NOMO-1 treated with DMSO at 0.1 percent for 48 hours (cell line): ENCODE results near the gene DPPA4.

Experiments used
- DNase-seq: peaks from one replicate; lab custom pipeline; 2025; ENCODE audit not compliant: unreplicated experiment; lab: John Stamatoyannopoulos, UW

The DPPA4 gene

GRCh38 chr3:109339197-109339596 is 1.9 kb upstream of the DPPA4 start:
- no peak for DNase-seq

- DNase-seq, result no peak
Observed at GRCh38 chr3:109338322-109338721, 976 bp upstream of the DPPA4 start.

DNA sequence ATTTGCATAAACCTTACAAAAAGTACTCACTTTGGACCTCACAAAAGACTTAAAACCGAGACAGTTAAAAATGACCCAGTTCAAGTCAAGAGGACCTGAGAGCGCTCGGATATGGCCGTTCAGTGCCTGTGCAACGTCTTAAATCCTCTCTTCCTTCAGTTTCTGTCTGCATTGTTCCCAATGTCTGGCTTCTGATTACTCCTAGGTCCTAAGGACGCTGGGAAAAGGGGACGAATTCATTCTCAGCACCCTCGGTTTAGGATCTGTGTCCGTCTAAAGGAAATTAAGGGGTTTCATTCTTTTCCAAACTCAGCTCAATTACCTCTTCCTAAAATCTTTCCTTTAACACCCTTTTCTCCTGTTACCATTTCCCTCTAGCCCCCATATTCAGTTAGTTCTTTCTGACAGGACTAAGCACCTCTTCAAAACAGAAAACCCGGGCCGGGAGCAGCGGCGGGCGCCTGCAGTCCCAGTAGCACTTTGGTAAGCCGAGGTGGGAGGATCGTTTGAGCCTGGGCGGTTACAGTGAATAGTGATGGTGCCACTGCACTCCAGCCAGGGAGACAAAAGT is 970 bp downstream of the DPPA4 start:
- DNase-seq, result no peak

DNA sequence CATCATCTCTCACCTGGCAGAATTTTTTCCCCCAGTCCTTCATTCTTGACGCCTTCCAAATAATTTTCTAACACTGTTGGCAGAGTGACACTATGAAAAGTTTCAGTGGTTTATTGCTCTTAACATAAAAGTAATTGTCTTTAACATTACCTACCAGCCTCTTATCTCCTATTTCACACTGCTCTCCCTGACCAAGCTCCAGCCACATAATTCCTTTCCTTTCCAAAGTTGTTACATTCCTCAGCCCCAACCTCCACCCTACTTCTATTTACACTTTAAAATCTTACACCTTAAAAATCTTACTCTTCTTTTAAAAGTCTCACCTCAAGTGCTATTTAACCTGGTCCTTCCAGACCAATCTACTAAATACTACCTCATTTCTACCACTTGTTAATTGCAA is 2.8 kb downstream of the DPPA4 start:
- DNase-seq, result no peak

- DNase-seq, result no peak
Observed at GRCh38 chr3:109331692-109332091, 5.7 kb downstream of the DPPA4 start.

DNA sequence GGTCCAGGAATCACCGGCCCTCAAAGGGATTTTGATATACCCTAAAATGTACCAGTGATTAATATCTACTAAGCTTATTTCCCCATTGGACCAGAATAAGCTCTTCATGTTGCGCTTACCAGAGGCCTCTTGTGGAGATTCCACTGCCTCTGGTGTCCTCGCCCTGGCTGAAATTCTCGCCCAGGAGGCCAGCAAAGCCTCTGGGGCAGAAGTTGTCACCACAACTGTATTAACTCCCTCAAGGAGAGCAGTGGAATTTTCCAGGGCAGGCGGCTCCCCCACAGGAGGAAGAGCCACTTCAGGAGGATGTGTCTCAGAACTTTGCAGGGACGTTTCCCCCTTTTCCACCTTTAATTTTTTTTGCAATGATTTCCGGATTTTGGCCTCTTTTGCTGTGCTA is 6.9 kb downstream of the DPPA4 start:
- DNase-seq, result no peak

DNA sequence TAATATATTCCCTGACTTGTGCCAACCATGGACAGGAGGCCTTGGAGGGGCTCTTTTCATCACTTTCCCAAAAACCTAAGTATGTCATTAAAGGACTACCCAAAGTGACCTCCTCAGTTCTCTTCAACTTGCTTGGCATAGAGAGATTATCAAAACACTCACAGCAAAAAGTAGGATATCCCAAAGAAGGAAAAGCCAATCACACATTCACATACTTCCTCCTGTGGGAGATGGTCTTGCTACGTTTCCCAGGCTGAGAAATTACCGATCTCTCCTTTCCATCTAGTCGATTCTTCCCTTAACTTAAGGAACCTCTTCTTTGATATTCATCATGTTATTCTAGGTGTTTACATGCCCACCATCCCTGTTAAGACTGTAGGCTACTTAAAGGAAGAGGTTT is 9.1 kb downstream of the DPPA4 start:
- no peak for DNase-seq

DNA sequence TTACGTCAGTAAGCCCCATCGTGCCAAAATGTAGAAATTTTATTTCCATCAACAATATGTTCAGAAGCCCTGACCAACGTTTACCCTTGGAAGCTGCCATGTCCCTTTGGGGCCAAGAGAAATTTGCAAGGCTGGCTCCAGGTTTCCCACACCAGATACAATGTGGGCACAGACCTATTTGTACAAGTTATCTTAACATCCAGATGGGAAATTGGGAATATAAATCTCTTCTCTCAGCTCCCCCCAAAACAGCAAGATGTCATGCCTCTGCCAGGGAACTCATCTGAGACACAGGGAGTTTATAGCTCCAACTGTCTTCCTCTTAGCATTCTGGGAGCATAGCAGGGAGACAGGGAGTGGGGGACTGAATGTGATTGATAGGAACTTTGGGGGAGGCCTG is 11.7 kb downstream of the DPPA4 start:
- no peak for DNase-seq

DNA sequence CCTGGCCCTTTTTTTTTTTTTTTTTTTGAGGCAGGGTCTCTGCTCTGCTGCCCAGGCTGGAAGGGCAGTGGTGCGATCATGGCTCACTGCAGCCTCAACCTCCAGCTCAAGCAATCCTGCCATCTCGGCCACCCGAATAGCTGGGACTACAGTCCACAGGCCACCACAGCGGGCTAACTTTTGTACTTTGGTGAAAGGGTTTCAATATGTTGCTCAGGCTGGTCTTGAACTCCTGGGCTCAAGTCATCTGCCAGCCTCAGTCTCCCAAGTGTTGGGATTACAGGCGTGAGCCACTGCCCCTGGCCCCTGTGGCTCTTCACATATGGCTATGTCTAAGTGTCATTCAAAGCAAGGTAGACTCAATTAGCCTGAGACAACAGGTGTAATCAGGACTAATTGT is 12.2 kb downstream of the DPPA4 start:
- no peak for DNase-seq

DNA sequence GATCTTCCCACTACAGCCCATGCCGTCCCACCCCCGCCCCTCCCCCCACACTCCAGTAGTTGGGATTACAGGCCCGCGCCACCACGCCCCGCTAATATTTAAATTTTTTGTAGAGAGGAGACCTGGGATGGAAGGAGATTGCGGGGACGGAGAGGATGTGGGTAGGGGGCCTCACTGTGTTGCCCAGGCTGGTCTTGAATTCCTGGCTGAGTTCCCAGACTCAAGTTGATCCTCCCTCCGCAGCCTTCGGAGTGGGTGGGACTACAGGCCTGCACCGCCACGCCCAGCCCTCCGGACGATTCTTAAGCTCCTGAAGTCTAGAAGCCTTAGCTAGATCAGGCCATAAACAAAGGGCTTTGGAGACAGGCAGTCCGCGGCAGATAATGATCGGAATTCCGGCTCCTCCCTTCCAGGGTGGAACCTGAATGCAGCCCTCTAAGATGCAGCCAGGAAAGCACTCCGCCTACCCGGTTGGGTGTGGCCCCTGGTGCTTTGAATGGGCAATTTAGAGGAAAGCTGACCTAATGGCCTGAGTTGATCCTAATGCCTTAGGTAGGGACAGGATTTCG is 21.1 kb downstream of the DPPA4 start, which contains the start of gene DPPA2:
TSS of gene DPPA2 (minus strand) at position 356 of the 569 bp plus-strand sequence. CDS start 1,975 bp downstream, outside the sequence.
- no peak for DNase-seq

- DNase-seq, result no peak
Observed at GRCh38 chr3:109313061-109313460, 24.3 kb downstream of the DPPA4 start.

DNA sequence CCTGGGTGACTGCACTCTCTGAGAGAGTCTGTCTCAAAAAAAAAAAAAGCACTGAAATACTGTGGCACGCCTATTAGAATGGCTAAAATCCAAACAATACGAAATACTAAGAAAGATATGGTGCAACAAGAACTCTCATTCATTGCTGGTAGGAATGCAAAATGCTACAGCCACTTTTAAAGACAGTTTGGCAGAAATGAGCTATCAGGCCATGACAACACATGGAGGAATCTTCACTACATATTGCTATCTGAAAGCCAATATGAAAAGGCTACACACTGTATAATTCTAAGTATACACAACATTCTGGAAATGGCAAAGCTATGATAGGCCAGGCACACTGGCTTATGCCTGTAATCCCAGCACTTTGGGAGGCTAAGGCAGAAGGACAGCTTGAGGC is 39.9 kb downstream of the DPPA4 start:
- DNase-seq, result no peak

DNA sequence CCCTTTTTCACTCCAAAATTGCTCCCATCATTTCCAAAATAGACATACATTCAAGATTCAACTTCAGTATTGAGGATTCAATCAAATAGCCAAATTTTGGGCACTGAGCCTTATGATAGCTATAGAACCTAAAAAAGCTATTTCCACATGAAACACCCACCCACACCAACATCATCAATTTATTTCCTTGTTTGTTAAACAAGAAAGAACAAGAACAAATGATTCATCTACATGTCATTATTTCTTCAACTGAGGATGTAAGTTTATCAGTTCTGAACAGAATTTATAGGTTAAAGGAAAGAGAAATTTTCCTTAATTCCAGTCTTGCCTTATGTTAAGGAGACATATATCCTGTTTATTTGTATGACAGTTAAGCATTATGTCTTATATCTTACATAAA is 53.3 kb downstream of the DPPA4 start:
- no peak for DNase-seq

DNA sequence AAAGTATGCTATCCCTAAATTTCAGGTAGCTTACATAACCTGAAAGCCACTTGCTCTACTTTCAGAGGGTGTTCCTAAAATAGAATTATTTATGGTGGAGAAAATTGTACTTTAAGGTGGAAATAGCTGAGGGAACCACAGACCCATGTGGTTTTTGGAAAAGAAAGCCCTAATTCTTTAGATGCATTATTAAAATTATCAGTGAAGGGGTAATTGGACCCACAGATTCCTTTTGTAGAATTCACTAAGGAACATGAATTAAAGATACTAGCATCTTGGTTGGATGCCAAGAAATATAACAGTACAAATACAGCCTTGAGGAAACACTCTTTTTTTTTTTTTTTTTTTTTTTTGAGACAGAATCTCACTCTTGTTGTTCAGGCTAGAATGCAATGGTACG is 58.8 kb downstream of the DPPA4 start:
- no peak for DNase-seq

DNA sequence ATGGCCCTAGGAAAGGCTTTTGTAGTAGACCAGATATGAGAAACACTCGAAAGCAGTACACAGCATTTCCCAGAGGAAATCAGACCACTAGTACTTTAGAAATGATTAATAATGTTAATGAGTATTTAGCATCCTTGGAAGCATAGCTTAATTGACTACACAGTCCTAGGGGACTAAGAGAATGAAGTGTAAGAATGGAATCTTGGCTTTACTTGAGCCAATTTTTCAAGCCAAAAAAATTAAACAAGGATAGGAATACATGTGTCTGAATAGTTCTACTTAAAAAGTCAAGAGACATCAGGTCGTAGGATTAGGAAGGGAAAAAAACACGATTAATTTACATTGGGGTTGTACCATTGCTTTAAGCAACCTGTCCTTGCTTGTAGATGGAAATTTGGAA is 59.2 kb downstream of the DPPA4 start:
- DNase-seq, result no peak
